Measurements from ENCODE around the gene GABRR2. TPM values are rescaled to one million over a fixed set of nuclear protein-coding genes. Genes with fewer than 3 reads are reported as not detected.

The GABRR2 gene
- total RNA-seq, 1 donor from 2014 or later, result 0.92 TPM

- TF ChIP-seq CTCF (conservative IDR thresholded peaks at IDR 0.05), result no peak
- Mint-ChIP-seq H3K9me3 (no peaks in the 10 kb centered on the region), H3K36me3 (no peaks in the 10 kb centered on the region), H3K27me3 (peaks cover under 1% of the 10 kb centered on the region), H3K4me1 (ENCODE audit: unreplicated experiment) (peaks cover 2% of the 10 kb centered on the region), H3K27ac (no peak overlapping the region), H3K4me3 (no peak overlapping the region)
- no peak for DNase-seq (ENCODE audit: extremely low spot score, unreplicated experiment)
Observed at GRCh38 chr6:89222712-89223039, 92.4 kb downstream of the GABRR2 start.

GRCh38 chr6:89221971-89222711 lies 93.0 kb downstream of the GABRR2 start:
- no peaks in the 10 kb centered on the region for H3K36me3 Mint-ChIP-seq
- no peak overlapping the region for H3K4me3 Mint-ChIP-seq
- no peaks in the 10 kb centered on the region for H3K9me3 Mint-ChIP-seq
- H3K4me1 Mint-ChIP-seq (ENCODE audit: unreplicated experiment), result peaks cover 8% of the 10 kb centered on the region
- no peak for DNase-seq (ENCODE audit: extremely low spot score, unreplicated experiment)
- no peak for TF ChIP-seq CTCF (conservative IDR thresholded peaks at IDR 0.05)
- peaks cover 4% of the 10 kb centered on the region for H3K27me3 Mint-ChIP-seq
- no peak overlapping the region for H3K27ac Mint-ChIP-seq

- Mint-ChIP-seq H3K9me3 (no peaks in the 10 kb centered on the region), H3K27me3 (peaks cover 4% of the 10 kb centered on the region), H3K4me3 (no peak overlapping the region), H3K36me3 (no peaks in the 10 kb centered on the region), H3K27ac (no peak overlapping the region), H3K4me1 (ENCODE audit: unreplicated experiment) (peaks cover 11% of the 10 kb centered on the region)
- no peak for TF ChIP-seq CTCF (conservative IDR thresholded peaks at IDR 0.05)
- no peak for DNase-seq (ENCODE audit: extremely low spot score, unreplicated experiment)
Observed at GRCh38 chr6:89221129-89221528, 94.0 kb downstream of the GABRR2 start.

- Mint-ChIP-seq H3K27ac (no peak within 1 kb of the TSS), H3K4me1 (ENCODE audit: unreplicated experiment) (peaks cover 11% of the 10 kb centered on the region), H3K9me3 (no peaks in the 10 kb centered on the region), H3K4me3 (no peak within 1 kb of the TSS), H3K36me3 (no peaks in the 10 kb centered on the region), H3K27me3 (peaks cover 17% of the 10 kb centered on the region)
- no peak for TF ChIP-seq CTCF (conservative IDR thresholded peaks at IDR 0.05)
- no peak for DNase-seq (ENCODE audit: extremely low spot score, unreplicated experiment)
Observed at GRCh38 chr6:89217299-89217910, 97.7 kb downstream of the GABRR2 start, which contains the start of gene GABRR1. TSS of gene GABRR1 (minus strand) at chr6:89217358. CDS start at chr6:89217322, 36 bp downstream.

- peaks cover 11% of the 10 kb centered on the region for H3K4me1 Mint-ChIP-seq (ENCODE audit: unreplicated experiment)
- H3K36me3 Mint-ChIP-seq, result no peaks in the 10 kb centered on the region
- H3K27ac Mint-ChIP-seq, result no peak overlapping the region
- no peak for DNase-seq (ENCODE audit: extremely low spot score, unreplicated experiment)
- H3K27me3 Mint-ChIP-seq, result peaks cover 21% of the 10 kb centered on the region
- H3K4me3 Mint-ChIP-seq, result no peak overlapping the region
- H3K9me3 Mint-ChIP-seq, result no peaks in the 10 kb centered on the region
- no peak for TF ChIP-seq CTCF (conservative IDR thresholded peaks at IDR 0.05)
Observed at GRCh38 chr6:89216411-89216810, 98.7 kb downstream of the GABRR2 start.
